Mammary epithelial cell (primary cell): ENCODE data around the gene APH1B.

Source experiments
- EZH2 ChIP-seq: IDR thresholded peaks from 2 replicates; pipeline ENCODE4 v1.6.1; 2012; ENCODE audit warnings: low read length, inconsistent platforms, borderline replicate concordance
- TF ChIP-seq, protein P1 (sequence below), 2 donors: IDR thresholded peaks in 1 of 2; conservative IDR thresholded peaks in 1 of 2; 2 replicates each; pipeline ENCODE4 v1.5.1; 2011 to 2012; ENCODE audit warnings: inconsistent platforms in 2 of 2, low read length in 2 of 2, mild to moderate bottlenecking in 2 of 2, control low read depth in 1 of 2, low read depth in 1 of 2; ENCODE audit not compliant: insufficient read depth in 1 of 2; ENCODE audit errors: extremely low read depth in 1 of 2

DNA sequence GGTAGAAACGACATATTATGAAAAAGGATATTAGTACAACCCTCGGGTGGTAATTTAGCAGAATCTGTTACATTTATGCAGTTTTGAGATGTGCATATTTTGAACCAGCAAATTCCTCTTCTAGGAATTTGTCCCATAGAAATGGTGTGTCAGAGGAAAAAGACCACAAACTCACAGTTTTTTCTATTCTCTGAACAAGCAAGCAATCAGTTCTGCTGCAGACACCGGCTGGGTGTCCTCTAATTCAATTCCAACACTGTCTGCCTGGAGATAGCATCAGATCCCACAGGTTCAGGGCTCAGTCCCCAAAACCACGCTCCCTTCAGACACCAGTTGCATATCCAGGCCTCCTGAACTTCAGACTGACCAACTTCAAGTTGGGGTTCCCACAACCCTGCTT, 36.4 kb downstream of the APH1B start:
- TF ChIP-seq, protein P1, sequence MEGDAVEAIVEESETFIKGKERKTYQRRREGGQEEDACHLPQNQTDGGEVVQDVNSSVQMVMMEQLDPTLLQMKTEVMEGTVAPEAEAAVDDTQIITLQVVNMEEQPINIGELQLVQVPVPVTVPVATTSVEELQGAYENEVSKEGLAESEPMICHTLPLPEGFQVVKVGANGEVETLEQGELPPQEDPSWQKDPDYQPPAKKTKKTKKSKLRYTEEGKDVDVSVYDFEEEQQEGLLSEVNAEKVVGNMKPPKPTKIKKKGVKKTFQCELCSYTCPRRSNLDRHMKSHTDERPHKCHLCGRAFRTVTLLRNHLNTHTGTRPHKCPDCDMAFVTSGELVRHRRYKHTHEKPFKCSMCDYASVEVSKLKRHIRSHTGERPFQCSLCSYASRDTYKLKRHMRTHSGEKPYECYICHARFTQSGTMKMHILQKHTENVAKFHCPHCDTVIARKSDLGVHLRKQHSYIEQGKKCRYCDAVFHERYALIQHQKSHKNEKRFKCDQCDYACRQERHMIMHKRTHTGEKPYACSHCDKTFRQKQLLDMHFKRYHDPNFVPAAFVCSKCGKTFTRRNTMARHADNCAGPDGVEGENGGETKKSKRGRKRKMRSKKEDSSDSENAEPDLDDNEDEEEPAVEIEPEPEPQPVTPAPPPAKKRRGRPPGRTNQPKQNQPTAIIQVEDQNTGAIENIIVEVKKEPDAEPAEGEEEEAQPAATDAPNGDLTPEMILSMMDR (conservative IDR thresholded peaks at IDR 0.05 in 1 of 2, IDR thresholded peaks at IDR 0.05 in 1 of 2; ENCODE audit: extremely low read depth in 1 of 2, insufficient read depth in 1 of 2, low read depth in 1 of 2, low read length in 2 of 2): no peak
- TF ChIP-seq EZH2: no peak
